Measurements from ENCODE around the gene HHATL.

Gene HHATL

GRCh38 chr3:42668413-42668760, 34.2 kb downstream of the HHATL start:
- TF ChIP-seq, protein P1, sequence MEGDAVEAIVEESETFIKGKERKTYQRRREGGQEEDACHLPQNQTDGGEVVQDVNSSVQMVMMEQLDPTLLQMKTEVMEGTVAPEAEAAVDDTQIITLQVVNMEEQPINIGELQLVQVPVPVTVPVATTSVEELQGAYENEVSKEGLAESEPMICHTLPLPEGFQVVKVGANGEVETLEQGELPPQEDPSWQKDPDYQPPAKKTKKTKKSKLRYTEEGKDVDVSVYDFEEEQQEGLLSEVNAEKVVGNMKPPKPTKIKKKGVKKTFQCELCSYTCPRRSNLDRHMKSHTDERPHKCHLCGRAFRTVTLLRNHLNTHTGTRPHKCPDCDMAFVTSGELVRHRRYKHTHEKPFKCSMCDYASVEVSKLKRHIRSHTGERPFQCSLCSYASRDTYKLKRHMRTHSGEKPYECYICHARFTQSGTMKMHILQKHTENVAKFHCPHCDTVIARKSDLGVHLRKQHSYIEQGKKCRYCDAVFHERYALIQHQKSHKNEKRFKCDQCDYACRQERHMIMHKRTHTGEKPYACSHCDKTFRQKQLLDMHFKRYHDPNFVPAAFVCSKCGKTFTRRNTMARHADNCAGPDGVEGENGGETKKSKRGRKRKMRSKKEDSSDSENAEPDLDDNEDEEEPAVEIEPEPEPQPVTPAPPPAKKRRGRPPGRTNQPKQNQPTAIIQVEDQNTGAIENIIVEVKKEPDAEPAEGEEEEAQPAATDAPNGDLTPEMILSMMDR (conservative IDR thresholded peaks at IDR 0.05), result no peak
- H3K27ac ChIP-seq, result no peak overlapping the region

GRCh38 chr3:42667523-42668412, 34.8 kb downstream of the HHATL start:
- TF ChIP-seq, protein P1 (conservative IDR thresholded peaks at IDR 0.05), result no peak
- no peak overlapping the region for H3K27ac ChIP-seq

GRCh38 chr3:42667096-42667522, 35.5 kb downstream of the HHATL start:
- TF ChIP-seq, protein P1 (conservative IDR thresholded peaks at IDR 0.05), result no peak

DNA sequence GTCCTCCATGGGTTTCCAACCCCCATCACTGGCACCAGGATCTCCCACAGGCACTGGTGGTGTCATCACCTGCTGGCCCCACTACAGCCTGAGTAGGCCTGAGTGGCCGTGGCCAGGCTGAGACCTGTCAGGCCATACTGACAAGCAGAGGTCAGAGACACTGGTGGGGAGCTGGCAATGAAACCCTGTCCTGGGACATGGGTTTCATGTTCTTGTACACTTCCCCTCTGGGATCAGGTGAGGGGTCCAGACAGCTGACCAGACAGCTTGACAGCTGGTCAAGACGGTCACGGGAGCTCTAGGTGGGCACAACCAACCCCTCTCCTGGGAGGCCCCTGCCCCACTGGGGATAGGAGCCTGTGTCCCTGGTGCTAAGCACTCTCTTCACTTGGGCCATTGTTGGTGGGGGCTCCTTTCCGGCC, 36.0 kb downstream of the HHATL start:
- no peak overlapping the region for H3K27ac ChIP-seq
- TF ChIP-seq, protein P1 (conservative IDR thresholded peaks at IDR 0.05), result no peak

More at GRCh38 chr3:42667096-42667522, 35.5 kb downstream of the HHATL start:
- no peak overlapping the region for H3K27ac ChIP-seq

GRCh38 chr3:42666022-42666421, 36.6 kb downstream of the HHATL start:
- TF ChIP-seq, protein P1 (conservative IDR thresholded peaks at IDR 0.05), result no peak
- no peak overlapping the region for H3K27ac ChIP-seq

DNA sequence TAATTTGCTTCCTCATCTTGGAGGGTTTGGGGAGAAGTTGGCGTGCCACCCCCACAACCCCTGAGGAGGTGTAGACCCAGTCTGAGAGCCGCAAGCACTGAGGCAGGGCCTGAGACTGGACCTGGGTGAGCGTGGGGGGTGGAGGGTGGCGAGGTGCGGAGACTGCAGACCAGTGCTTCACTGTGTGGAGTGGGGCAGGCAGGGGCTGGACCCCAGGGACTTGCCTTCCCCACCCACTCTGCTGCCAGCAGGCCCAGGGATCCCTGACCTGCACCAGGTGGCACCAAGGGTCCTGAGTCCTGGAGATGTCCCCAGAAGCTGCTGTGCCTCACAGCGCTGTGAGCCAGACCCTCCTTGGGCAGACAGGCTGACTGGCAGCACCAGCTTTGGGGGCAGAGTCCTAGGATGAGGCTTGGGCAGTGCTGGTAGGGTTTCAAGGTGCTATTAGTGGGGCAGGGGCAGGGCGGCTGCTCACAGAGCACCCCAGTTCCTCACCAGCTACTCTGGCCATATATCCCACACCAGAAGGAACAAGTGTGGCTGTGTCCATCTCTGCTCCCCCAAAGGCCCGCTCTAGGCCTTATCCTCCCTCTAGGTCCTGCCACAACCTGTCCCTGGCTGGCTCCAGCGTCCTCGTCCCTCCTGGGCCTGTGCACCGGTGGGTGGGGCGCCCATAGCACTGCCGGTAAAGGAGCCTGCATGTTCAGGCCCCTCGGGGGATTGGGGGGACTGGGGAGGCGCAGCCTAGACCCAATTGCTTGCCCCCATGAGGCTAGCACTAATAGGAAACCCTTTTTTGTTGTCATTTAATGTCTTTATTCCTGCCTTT, 37.3 kb downstream of the HHATL start:
- TF ChIP-seq, protein P1 (conservative IDR thresholded peaks at IDR 0.05), result no peak
- H3K27ac ChIP-seq, result no peak overlapping the region

- H3K27ac ChIP-seq, result no peak overlapping the region
- TF ChIP-seq, protein P1 (conservative IDR thresholded peaks at IDR 0.05), result no peak
These were observed 38.2 kb downstream of the HHATL start for GRCh38 chr3:42664438-42664803.
